K562 (cell line): ENCODE results near the gene NCOR2. TPM values are rescaled to one million over a fixed set of nuclear protein-coding genes. Genes with fewer than 3 reads are reported as not detected.

ENCODE experiments used
- ASH1L ChIP-seq: fragments of 450-650 bp; IDR thresholded peaks from 2 replicates; pipeline ENCODE4 v1.6.1; 2018; ENCODE audit warnings: borderline replicate concordance, mild to moderate bottlenecking, low read depth; ENCODE audit not compliant: partially characterized antibody
- C11orf30 ChIP-seq: fragments of 450-650 bp; IDR thresholded peaks from 2 replicates; pipeline ENCODE4 v1.6.1; 2016; ENCODE audit warnings: low read depth, mild to moderate bottlenecking
- CBFA2T2 ChIP-seq: fragments of 450-650 bp; conservative IDR thresholded peaks from 2 replicates; pipeline ENCODE4 v1.6.1; 2017; ENCODE audit warnings: mild to moderate bottlenecking
- DPF2 ChIP-seq: fragments of 450-650 bp; IDR thresholded peaks from 2 replicates; pipeline ENCODE4 v1.6.1; 2016
- EP300 ChIP-seq: IDR thresholded peaks from 2 replicates; pipeline ENCODE4 v1.6.1; 2012; ENCODE audit warnings: low read length, improper control_type of control experiment
- EP400 ChIP-seq: fragments of 450-650 bp; IDR thresholded peaks from 2 replicates; pipeline ENCODE4 v1.6.1; 2017; ENCODE audit warnings: antibody characterized with exemption, mild to moderate bottlenecking, moderate library complexity
- HIVEP1 ChIP-seq: fragments of 250-450 bp; sonication (Bioruptor Pico); IDR thresholded peaks from 2 replicates; pipeline ENCODE4 v1.4.0; 2020; ENCODE audit warnings: mild to moderate bottlenecking
- JUND ChIP-seq, 2 experiments: IDR thresholded peaks; 2 replicates in 1 of 2; 3 replicates in 1 of 2; pipeline ENCODE4 v1.6.1; 2011; ENCODE audit warnings: borderline replicate concordance in 2 of 2, low read depth in 2 of 2, low read length in 2 of 2, improper control_type of control experiment in 1 of 2, missing biosample characterization in 1 of 2, missing genetic modification characterization in 1 of 2, missing genetic modification reagents in 1 of 2
- MAFG ChIP-seq: fragments of 450-650 bp; conservative IDR thresholded peaks from 2 replicates; pipeline ENCODE4 v1.6.1; 2016; ENCODE audit warnings: missing genetic modification characterization, missing compliant biosample characterization
- NUFIP1 ChIP-seq: fragments of 450-650 bp; IDR thresholded peaks from 2 replicates; pipeline ENCODE4 v1.6.1; 2018; ENCODE audit not compliant: partially characterized antibody
- PKNOX1 ChIP-seq: fragments of 450-650 bp; IDR thresholded peaks from 2 replicates; pipeline ENCODE4 v1.6.1; 2016
- PRDM10 ChIP-seq: fragments of 450-650 bp; IDR thresholded peaks from 2 replicates; pipeline ENCODE4 v1.6.1; 2018; ENCODE audit not compliant: partially characterized antibody
- PREB ChIP-seq: sonication (generic); formaldehyde crosslinking; IDR thresholded peaks from 2 replicates; pipeline ENCODE4 v1.8.1; 2023; ENCODE audit warnings: mild to moderate bottlenecking, missing genetic modification reagents
- PTTG1 ChIP-seq: fragments of 450-650 bp; IDR thresholded peaks from 2 replicates; pipeline ENCODE4 v1.6.1; 2016; ENCODE audit warnings: low read depth, mild to moderate bottlenecking, missing genetic modification characterization, missing compliant biosample characterization
- TCFL5 ChIP-seq: fragments of 250-450 bp; sonication (Bioruptor Pico); conservative IDR thresholded peaks from 2 replicates; pipeline ENCODE4 v1.6.1; 2021; ENCODE audit warnings: mild to moderate bottlenecking, moderate library complexity, matching md5 sums
- VEZF1 ChIP-seq: fragments of 200-800 bp; sonication (Bioruptor generic); IDR thresholded peaks from 2 replicates; pipeline ENCODE4 v1.6.1; 2017; ENCODE audit warnings: missing genetic modification characterization, missing compliant biosample characterization
- ZBTB9 ChIP-seq: fragments of 450-650 bp; formaldehyde crosslinking; IDR thresholded peaks from 2 replicates; pipeline ENCODE4 v1.4.0; 2020; ENCODE audit warnings: mild to moderate bottlenecking, moderate library complexity
- ZNF561 ChIP-seq: fragments of 450-650 bp; formaldehyde crosslinking; conservative IDR thresholded peaks from 2 replicates; pipeline ENCODE4 v1.4.0; 2020; ENCODE audit warnings: mild to moderate bottlenecking, moderate library complexity
- polyA plus RNA-seq, 8 experiments: library from polyadenylated mRNA; depleted of rRNA in 4 of 8; stranded (reverse) in 5 of 8; unstranded in 3 of 8; fragments of >200 nt; fragmentation: Nextera tagmentation in 2 of 8; fragmentation: Illumina TruSeq in 1 of 8; extraction: Ambion mirVana in 2 of 8; extraction: Trizol in 1 of 8; gene quantifications; 2 replicates each; pipeline versions ENCODE4 v1.2.1 to v1.2.3, GENCODE V29; 2011 to 2014; ENCODE audit warnings: inconsistent platforms in 1 of 8, missing spikeins in 1 of 8
- total RNA-seq, 7 experiments: library from RNA; depleted of rRNA in 6 of 7; stranded (reverse); fragments of >200 nt in 6 of 7; fragmentation: Illumina TruSeq in 2 of 7; extraction: Trizol in 2 of 7; gene quantifications; 2 replicates each; pipeline versions ENCODE4 v1.2.1 to v1.2.3, GENCODE V29; 2011 to 2021; ENCODE audit warnings: low replicate concordance in 1 of 7

Gene NCOR2
- total and polyA plus RNA-seq, 9 of the 15 experiments (the other 6 are each of a cell fraction or from before 2014, with no cell fraction given) = 0.18 to 126 (median 8.4) TPM

- 0 out of 2 replicates have a peak, but pooled peaks have one; percentile 38 for TF ChIP-seq ZBTB9 (CRISPR knock-in tag)
- TF ChIP-seq VEZF1 (CRISPR knock-in tag) = peak; percentile 80
- no peak for TF ChIP-seq ZNF561 (CRISPR knock-in tag)
- no peak for TF ChIP-seq ASH1L
- TF ChIP-seq PRDM10 = peak; percentile 22
- TF ChIP-seq TCFL5 (CRISPR knock-in tag) = no peak
- TF ChIP-seq JUND (IDR thresholded peaks at IDR 0.05; ENCODE audit: borderline replicate concordance, low read depth, low read length) = 0 out of 2 replicates have a peak, but pooled peaks have one; percentile 35
- peak; percentile 16; the same call in 1 of the 3 replicates for TF ChIP-seq JUND (tag; IDR thresholded peaks at IDR 0.05; ENCODE audit: borderline replicate concordance, low read depth, low read length)
- no peak for TF ChIP-seq PTTG1 (tag)
- TF ChIP-seq PREB (CRISPR knock-in tag) = no peak
- TF ChIP-seq C11orf30 = peak; percentile 94
- TF ChIP-seq MAFG (tag) = peak; percentile 95
- TF ChIP-seq NUFIP1 = no peak
- peak; percentile 13; the same call in 1 of the 2 replicates for TF ChIP-seq EP400
- TF ChIP-seq DPF2 = peak; percentile 66
- no peak for TF ChIP-seq HIVEP1 (CRISPR knock-in tag)
- peak; percentile 59 for TF ChIP-seq EP300
- peak; percentile 52 for TF ChIP-seq PKNOX1
- TF ChIP-seq CBFA2T2 = no peak
Observed at GRCh38 chr12:124573839-124574786, 6.7 kb upstream of the NCOR2 start (continued).
